K562 (cell line): ENCODE measurements around the gene ACTL9. TPM values are rescaled to one million over a fixed set of nuclear protein-coding genes. Genes with fewer than 3 reads are reported as not detected.

ENCODE experiments used
- BRF1 ChIP-seq: IDR thresholded peaks from 3 replicates; pipeline ENCODE4 v1.6.1; 2011; ENCODE audit warnings: borderline replicate concordance, mild to moderate bottlenecking; ENCODE audit not compliant: insufficient read length; ENCODE audit errors: extremely low read depth
- POLR2AphosphoS5 ChIP-seq: IDR thresholded peaks from 2 replicates; pipeline ENCODE4 v1.6.1; 2011; ENCODE audit warnings: mild to moderate bottlenecking, low read depth, low read length, moderate library complexity; ENCODE audit not compliant: control insufficient read depth, insufficient read depth
- TEAD4 ChIP-seq, 2 experiments: sonication (generic) in 1 of 2; formaldehyde crosslinking in 1 of 2; IDR thresholded peaks; 2 replicates each; pipeline versions ENCODE4 v1.6.1 to v1.8.0; 2012 to 2022; ENCODE audit warnings: borderline replicate concordance in 1 of 2, inconsistent platforms in 1 of 2, low read length in 1 of 2, mild to moderate bottlenecking in 1 of 2, missing genetic modification reagents in 1 of 2
- ZNF232 ChIP-seq: sonication (generic); formaldehyde crosslinking; IDR thresholded peaks from 2 replicates; pipeline ENCODE4 v1.8.0; 2022; ENCODE audit warnings: mild to moderate bottlenecking, missing genetic modification reagents
- ZNF239 ChIP-seq: fragments of 250-450 bp; sonication (Bioruptor Pico); IDR thresholded peaks from 2 replicates; pipeline ENCODE4 v1.4.0; 2020; ENCODE audit warnings: mild to moderate bottlenecking
- ZNF263 ChIP-seq: sonication (generic); formaldehyde crosslinking; IDR thresholded peaks from 2 replicates; pipeline ENCODE4 v1.8.0; 2022; ENCODE audit warnings: mild to moderate bottlenecking, missing genetic modification reagents, borderline replicate concordance
- polyA plus RNA-seq, 8 experiments: library from polyadenylated mRNA; depleted of rRNA in 4 of 8; stranded (reverse) in 5 of 8; unstranded in 3 of 8; fragments of >200 nt; fragmentation: Nextera tagmentation in 2 of 8; fragmentation: Illumina TruSeq in 1 of 8; extraction: Ambion mirVana in 2 of 8; extraction: Trizol in 1 of 8; gene quantifications; 2 replicates each; pipeline versions ENCODE4 v1.2.1 to v1.2.3, GENCODE V29; 2011 to 2014; ENCODE audit warnings: inconsistent platforms in 1 of 8, missing spikeins in 1 of 8
- total RNA-seq, 7 experiments: library from RNA; depleted of rRNA in 6 of 7; stranded (reverse); fragments of >200 nt in 6 of 7; fragmentation: Illumina TruSeq in 2 of 7; extraction: Trizol in 2 of 7; gene quantifications; 2 replicates each; pipeline versions ENCODE4 v1.2.1 to v1.2.3, GENCODE V29; 2011 to 2021; ENCODE audit warnings: low replicate concordance in 1 of 7
- TF ChIP-seq, protein P1 (sequence below): fragments of 250-450 bp; sonication (Bioruptor Pico); IDR thresholded peaks from 2 replicates; pipeline ENCODE4 v1.8.0; 2021; ENCODE audit warnings: moderate library complexity, mild to moderate bottlenecking, inconsistent platforms
- TF ChIP-seq, protein P2 (sequence below): IDR thresholded peaks from 2 replicates; pipeline ENCODE4 v1.6.1; 2016; ENCODE audit warnings: missing genetic modification characterization, missing compliant biosample characterization
- TF ChIP-seq, protein P3 (sequence below): fragments of 150-350 bp; IDR thresholded peaks from 2 replicates; pipeline ENCODE4 v1.6.1; 2014; ENCODE audit warnings: low read depth, mild to moderate bottlenecking, low read length, borderline replicate concordance
- TF ChIP-seq, protein P4 (sequence below): fragments of 450-650 bp; formaldehyde crosslinking; IDR thresholded peaks from 2 replicates; pipeline ENCODE4 v1.4.0; 2020; ENCODE audit warnings: mild to moderate bottlenecking, mixed read lengths
- TF ChIP-seq, protein P5 (sequence below): fragments of 250-450 bp; sonication (Bioruptor Pico); IDR thresholded peaks from 2 replicates; pipeline ENCODE4 v1.4.0; 2020; ENCODE audit warnings: mild to moderate bottlenecking, moderate library complexity, borderline replicate concordance

ACTL9 gene
- total and polyA plus RNA-seq, 9 of the 15 experiments (the other 6 are each of a cell fraction or from before 2014, with no cell fraction given) = not detected

DNA sequence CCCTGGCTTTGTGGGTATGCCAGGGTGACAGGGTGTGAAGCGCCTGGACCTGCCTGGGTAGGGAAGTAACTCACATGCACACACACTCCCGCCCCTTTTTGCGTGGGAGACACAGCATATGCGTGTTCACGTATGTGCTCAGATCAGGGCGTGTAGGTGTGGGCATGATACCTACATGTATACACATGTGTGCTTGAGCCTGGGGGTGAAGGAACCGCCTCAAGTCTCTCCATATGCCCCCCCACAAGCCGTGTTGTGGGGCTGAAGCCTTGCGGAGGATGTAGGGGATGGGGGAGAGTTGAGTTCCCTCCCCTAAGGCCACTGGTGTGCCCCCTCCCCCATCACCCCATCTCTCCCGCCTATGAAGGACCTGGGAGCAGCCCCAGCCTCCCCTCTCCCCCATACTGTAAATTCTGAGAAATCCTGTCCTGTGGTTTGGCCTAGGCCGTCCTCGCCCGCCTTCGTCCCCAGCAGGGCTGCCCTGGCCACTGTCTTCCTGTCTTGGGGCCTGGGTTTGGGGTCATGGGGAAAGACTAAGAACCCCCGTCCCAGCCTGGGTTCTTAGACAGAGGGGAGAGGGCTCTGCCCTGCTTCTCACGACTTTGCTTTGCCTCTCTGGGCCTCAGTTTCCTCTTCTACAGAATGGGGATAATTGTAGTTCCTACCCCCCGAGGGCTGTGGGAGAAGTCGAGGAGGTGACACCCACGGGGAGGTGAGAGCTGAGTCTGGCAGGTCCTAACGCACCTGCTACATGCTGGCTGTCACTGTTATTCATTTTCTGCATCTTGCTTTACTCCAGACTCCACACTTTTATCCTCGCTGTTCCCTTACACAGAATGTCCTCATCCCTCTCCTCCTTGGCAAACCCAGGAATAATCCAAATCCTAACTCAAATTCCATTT, 14.3 kb downstream of the ACTL9 start (continued):
- TF ChIP-seq, protein P1, sequence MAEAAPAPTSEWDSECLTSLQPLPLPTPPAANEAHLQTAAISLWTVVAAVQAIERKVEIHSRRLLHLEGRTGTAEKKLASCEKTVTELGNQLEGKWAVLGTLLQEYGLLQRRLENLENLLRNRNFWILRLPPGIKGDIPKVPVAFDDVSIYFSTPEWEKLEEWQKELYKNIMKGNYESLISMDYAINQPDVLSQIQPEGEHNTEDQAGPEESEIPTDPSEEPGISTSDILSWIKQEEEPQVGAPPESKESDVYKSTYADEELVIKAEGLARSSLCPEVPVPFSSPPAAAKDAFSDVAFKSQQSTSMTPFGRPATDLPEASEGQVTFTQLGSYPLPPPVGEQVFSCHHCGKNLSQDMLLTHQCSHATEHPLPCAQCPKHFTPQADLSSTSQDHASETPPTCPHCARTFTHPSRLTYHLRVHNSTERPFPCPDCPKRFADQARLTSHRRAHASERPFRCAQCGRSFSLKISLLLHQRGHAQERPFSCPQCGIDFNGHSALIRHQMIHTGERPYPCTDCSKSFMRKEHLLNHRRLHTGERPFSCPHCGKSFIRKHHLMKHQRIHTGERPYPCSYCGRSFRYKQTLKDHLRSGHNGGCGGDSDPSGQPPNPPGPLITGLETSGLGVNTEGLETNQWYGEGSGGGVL = no peak
- no peak for TF ChIP-seq ZNF232
- TF ChIP-seq, protein P2, sequence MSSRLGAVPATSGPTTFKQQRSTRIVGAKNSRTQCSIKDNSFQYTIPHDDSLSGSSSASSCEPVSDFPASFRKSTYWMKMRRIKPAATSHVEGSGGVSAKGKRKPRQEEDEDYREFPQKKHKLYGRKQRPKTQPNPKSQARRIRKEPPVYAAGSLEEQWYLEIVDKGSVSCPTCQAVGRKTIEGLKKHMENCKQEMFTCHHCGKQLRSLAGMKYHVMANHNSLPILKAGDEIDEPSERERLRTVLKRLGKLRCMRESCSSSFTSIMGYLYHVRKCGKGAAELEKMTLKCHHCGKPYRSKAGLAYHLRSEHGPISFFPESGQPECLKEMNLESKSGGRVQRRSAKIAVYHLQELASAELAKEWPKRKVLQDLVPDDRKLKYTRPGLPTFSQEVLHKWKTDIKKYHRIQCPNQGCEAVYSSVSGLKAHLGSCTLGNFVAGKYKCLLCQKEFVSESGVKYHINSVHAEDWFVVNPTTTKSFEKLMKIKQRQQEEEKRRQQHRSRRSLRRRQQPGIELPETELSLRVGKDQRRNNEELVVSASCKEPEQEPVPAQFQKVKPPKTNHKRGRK = no peak
- TF ChIP-seq BRF1 = no peak
- no peak for TF ChIP-seq ZNF239 (CRISPR knock-in tag)
- TF ChIP-seq, protein P3, sequence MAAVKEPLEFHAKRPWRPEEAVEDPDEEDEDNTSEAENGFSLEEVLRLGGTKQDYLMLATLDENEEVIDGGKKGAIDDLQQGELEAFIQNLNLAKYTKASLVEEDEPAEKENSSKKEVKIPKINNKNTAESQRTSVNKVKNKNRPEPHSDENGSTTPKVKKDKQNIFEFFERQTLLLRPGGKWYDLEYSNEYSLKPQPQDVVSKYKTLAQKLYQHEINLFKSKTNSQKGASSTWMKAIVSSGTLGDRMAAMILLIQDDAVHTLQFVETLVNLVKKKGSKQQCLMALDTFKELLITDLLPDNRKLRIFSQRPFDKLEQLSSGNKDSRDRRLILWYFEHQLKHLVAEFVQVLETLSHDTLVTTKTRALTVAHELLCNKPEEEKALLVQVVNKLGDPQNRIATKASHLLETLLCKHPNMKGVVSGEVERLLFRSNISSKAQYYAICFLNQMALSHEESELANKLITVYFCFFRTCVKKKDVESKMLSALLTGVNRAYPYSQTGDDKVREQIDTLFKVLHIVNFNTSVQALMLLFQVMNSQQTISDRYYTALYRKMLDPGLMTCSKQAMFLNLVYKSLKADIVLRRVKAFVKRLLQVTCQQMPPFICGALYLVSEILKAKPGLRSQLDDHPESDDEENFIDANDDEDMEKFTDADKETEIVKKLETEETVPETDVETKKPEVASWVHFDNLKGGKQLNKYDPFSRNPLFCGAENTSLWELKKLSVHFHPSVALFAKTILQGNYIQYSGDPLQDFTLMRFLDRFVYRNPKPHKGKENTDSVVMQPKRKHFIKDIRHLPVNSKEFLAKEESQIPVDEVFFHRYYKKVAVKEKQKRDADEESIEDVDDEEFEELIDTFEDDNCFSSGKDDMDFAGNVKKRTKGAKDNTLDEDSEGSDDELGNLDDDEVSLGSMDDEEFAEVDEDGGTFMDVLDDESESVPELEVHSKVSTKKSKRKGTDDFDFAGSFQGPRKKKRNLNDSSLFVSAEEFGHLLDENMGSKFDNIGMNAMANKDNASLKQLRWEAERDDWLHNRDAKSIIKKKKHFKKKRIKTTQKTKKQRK = no peak
- TF ChIP-seq, protein P4, sequence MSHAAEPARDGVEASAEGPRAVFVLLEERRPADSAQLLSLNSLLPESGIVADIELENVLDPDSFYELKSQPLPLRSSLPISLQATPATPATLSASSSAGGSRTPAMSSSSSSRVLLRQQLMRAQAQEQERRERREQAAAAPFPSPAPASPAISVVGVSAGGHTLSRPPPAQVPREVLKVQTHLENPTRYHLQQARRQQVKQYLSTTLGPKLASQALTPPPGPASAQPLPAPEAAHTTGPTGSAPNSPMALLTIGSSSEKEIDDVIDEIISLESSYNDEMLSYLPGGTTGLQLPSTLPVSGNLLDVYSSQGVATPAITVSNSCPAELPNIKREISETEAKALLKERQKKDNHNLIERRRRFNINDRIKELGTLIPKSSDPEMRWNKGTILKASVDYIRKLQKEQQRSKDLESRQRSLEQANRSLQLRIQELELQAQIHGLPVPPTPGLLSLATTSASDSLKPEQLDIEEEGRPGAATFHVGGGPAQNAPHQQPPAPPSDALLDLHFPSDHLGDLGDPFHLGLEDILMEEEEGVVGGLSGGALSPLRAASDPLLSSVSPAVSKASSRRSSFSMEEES (CRISPR knock-in tag) = no peak
- TF ChIP-seq POLR2AphosphoS5 = no peak
- TF ChIP-seq ZNF263 (CRISPR knock-in tag) = peak; percentile 47; the same call in 1 of the 2 replicates
- no peak for TF ChIP-seq TEAD4 (IDR thresholded peaks at IDR 0.05; ENCODE audit: low read length)
- no peak for TF ChIP-seq TEAD4 (CRISPR knock-in tag; IDR thresholded peaks at IDR 0.05; ENCODE audit: borderline replicate concordance)
- TF ChIP-seq, protein P5, sequence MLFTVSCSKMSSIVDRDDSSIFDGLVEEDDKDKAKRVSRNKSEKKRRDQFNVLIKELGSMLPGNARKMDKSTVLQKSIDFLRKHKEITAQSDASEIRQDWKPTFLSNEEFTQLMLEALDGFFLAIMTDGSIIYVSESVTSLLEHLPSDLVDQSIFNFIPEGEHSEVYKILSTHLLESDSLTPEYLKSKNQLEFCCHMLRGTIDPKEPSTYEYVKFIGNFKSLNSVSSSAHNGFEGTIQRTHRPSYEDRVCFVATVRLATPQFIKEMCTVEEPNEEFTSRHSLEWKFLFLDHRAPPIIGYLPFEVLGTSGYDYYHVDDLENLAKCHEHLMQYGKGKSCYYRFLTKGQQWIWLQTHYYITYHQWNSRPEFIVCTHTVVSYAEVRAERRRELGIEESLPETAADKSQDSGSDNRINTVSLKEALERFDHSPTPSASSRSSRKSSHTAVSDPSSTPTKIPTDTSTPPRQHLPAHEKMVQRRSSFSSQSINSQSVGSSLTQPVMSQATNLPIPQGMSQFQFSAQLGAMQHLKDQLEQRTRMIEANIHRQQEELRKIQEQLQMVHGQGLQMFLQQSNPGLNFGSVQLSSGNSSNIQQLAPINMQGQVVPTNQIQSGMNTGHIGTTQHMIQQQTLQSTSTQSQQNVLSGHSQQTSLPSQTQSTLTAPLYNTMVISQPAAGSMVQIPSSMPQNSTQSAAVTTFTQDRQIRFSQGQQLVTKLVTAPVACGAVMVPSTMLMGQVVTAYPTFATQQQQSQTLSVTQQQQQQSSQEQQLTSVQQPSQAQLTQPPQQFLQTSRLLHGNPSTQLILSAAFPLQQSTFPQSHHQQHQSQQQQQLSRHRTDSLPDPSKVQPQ (CRISPR knock-in tag) = no peak
